ENCODE measurements around the gene LBH. TPM values are rescaled to one million over a fixed set of nuclear protein-coding genes. Genes with fewer than 3 reads are reported as not detected.
A peak's percentile ranks its signal among the peaks of the same experiment; 100 is the strongest.

The LBH gene
- total RNA-seq, 1 donor from 2014 or later: 137 TPM

- H3K4me3 Mint-ChIP-seq (ENCODE audit: unreplicated experiment): no peak overlapping the region
- DNase-seq (ENCODE audit: low spot score): no peak
Observed at GRCh38 chr2:30300456-30301221, 69.3 kb downstream of the LBH start.

GRCh38 chr2:30301551-30301950, 70.2 kb downstream of the LBH start:
- DNase-seq (ENCODE audit: low spot score): no peak
- no peak overlapping the region for H3K27ac Mint-ChIP-seq (ENCODE audit: unreplicated experiment)
- peaks cover 3% of the 10 kb centered on the region for H3K27me3 Mint-ChIP-seq (ENCODE audit: unreplicated experiment)
- H3K4me3 Mint-ChIP-seq (ENCODE audit: unreplicated experiment): no peak overlapping the region
- H3K4me1 Mint-ChIP-seq (ENCODE audit: unreplicated experiment): peaks cover 2% of the 10 kb centered on the region
- peaks cover 6% of the 10 kb centered on the region for H3K36me3 Mint-ChIP-seq (ENCODE audit: low read depth, unreplicated experiment)
- TF ChIP-seq CTCF (IDR thresholded peaks at IDR 0.05; ENCODE audit: unreplicated experiment): no peak
- peaks cover 8% of the 10 kb centered on the region for H3K9me3 Mint-ChIP-seq (ENCODE audit: unreplicated experiment)

More at GRCh38 chr2:30300456-30301221, 69.3 kb downstream of the LBH start:
- no peak for TF ChIP-seq CTCF (IDR thresholded peaks at IDR 0.05; ENCODE audit: unreplicated experiment)
- peaks cover 3% of the 10 kb centered on the region for H3K27me3 Mint-ChIP-seq (ENCODE audit: unreplicated experiment)
- peaks cover 6% of the 10 kb centered on the region for H3K36me3 Mint-ChIP-seq (ENCODE audit: low read depth, unreplicated experiment)
- peaks cover 8% of the 10 kb centered on the region for H3K9me3 Mint-ChIP-seq (ENCODE audit: unreplicated experiment)
- peaks cover 2% of the 10 kb centered on the region for H3K4me1 Mint-ChIP-seq (ENCODE audit: unreplicated experiment)
- H3K27ac Mint-ChIP-seq (ENCODE audit: unreplicated experiment): no peak overlapping the region

GRCh38 chr2:30302566-30302965, 71.2 kb downstream of the LBH start:
- Mint-ChIP-seq H3K9me3 (ENCODE audit: unreplicated experiment) (peaks cover 8% of the 10 kb centered on the region), H3K4me3 (ENCODE audit: unreplicated experiment) (no peak overlapping the region), H3K4me1 (ENCODE audit: unreplicated experiment) (peaks cover 2% of the 10 kb centered on the region), H3K27me3 (ENCODE audit: unreplicated experiment) (peaks cover 3% of the 10 kb centered on the region), H3K36me3 (ENCODE audit: low read depth, unreplicated experiment) (no peaks in the 10 kb centered on the region), H3K27ac (ENCODE audit: unreplicated experiment) (peak overlapping the region; percentile 22)
- DNase-seq (ENCODE audit: low spot score): no peak
- no peak for TF ChIP-seq CTCF (IDR thresholded peaks at IDR 0.05; ENCODE audit: unreplicated experiment)

- no peak overlapping the region for H3K4me3 Mint-ChIP-seq (ENCODE audit: unreplicated experiment)
- H3K36me3 Mint-ChIP-seq (ENCODE audit: low read depth, unreplicated experiment): no peaks in the 10 kb centered on the region
- no peak for DNase-seq (ENCODE audit: low spot score)
- no peak for TF ChIP-seq CTCF (IDR thresholded peaks at IDR 0.05; ENCODE audit: unreplicated experiment)
- peak overlapping the region; percentile 53 for H3K27ac Mint-ChIP-seq (ENCODE audit: unreplicated experiment)
- H3K9me3 Mint-ChIP-seq (ENCODE audit: unreplicated experiment): peaks cover 8% of the 10 kb centered on the region
- peaks cover 3% of the 10 kb centered on the region for H3K27me3 Mint-ChIP-seq (ENCODE audit: unreplicated experiment)
- H3K4me1 Mint-ChIP-seq (ENCODE audit: unreplicated experiment): peaks cover 2% of the 10 kb centered on the region
Observed at GRCh38 chr2:30303095-30303494, 71.8 kb downstream of the LBH start.

GRCh38 chr2:30305235-30305634, 73.9 kb downstream of the LBH start:
- peaks cover 2% of the 10 kb centered on the region for H3K4me1 Mint-ChIP-seq (ENCODE audit: unreplicated experiment)
- TF ChIP-seq CTCF (IDR thresholded peaks at IDR 0.05; ENCODE audit: unreplicated experiment): no peak
- peaks cover 5% of the 10 kb centered on the region for H3K27me3 Mint-ChIP-seq (ENCODE audit: unreplicated experiment)
- H3K9me3 Mint-ChIP-seq (ENCODE audit: unreplicated experiment): peaks cover 4% of the 10 kb centered on the region
- DNase-seq (ENCODE audit: low spot score): no peak
- H3K27ac Mint-ChIP-seq (ENCODE audit: unreplicated experiment): no peak overlapping the region
- no peak overlapping the region for H3K4me3 Mint-ChIP-seq (ENCODE audit: unreplicated experiment)
- no peaks in the 10 kb centered on the region for H3K36me3 Mint-ChIP-seq (ENCODE audit: low read depth, unreplicated experiment)
